Left hindlimb (tissue), 1 donor: ENCODE measurements around the gene PCDHA12.
A peak's percentile ranks its signal among the peaks of the same experiment; 100 is the strongest.
"Not testable (repeated sequence)": the region's sequence is repeated elsewhere in the genome, so short reads cannot be mapped to it uniquely, and the experiment has no call there.

Experiments used
- DNase-seq: peaks from one replicate; pipeline ENCODE4 v3.0.0-alpha.2; 2018

Gene PCDHA12

GRCh38 chr5:140862441-140863295 lies 12.4 kb upstream of the PCDHA12 start:
- DNase-seq: no peak

- DNase-seq: no peak
These were observed 6.2 kb upstream of the PCDHA12 start, which contains the start of gene PCDHA11 for GRCh38 chr5:140868721-140869554. PCDHA11 (plus strand) TSS chr5:140868957; CDS start chr5:140869104, 147 bp downstream.

GRCh38 chr5:140869555-140869886 lies 5.6 kb upstream of the PCDHA12 start:
- DNase-seq: no peak

- no peak for DNase-seq
These were observed 4.6 kb upstream of the PCDHA12 start for GRCh38 chr5:140870221-140871201.

- DNase-seq: not testable (repeated sequence)
These were observed 1.6 kb downstream of the PCDHA12 start for GRCh38 chr5:140876541-140877261.

- DNase-seq: no peak
These were observed 2.1 kb downstream of the PCDHA12 start for GRCh38 chr5:140877262-140877581.

GRCh38 chr5:140881889-140882590 lies 6.9 kb downstream of the PCDHA12 start, which contains the start of gene PCDHA13:
PCDHA13 (plus strand) TSS chr5:140882124; CDS start chr5:140882269, 145 bp downstream.
- DNase-seq: no peak

GRCh38 chr5:140882591-140882899 lies 7.4 kb downstream of the PCDHA12 start:
- DNase-seq: no peak

- no peak for DNase-seq
These were observed 8.3 kb downstream of the PCDHA12 start for GRCh38 chr5:140883373-140883772.

- no peak for DNase-seq
These were observed 9.0 kb downstream of the PCDHA12 start for GRCh38 chr5:140883927-140884697.

- DNase-seq: no peak
These were observed 41.2 kb downstream of the PCDHA12 start for GRCh38 chr5:140916325-140916724.

- no peak for DNase-seq
These were observed 48.5 kb downstream of the PCDHA12 start for GRCh38 chr5:140923601-140924000.

GRCh38 chr5:140925806-140926442 lies 50.8 kb downstream of the PCDHA12 start, which contains the start of gene PCDHAC1:
PCDHAC1 (plus strand) TSS chr5:140926299; CDS start chr5:140926893, 594 bp downstream.
- peak; percentile 27 for DNase-seq

- peak; percentile 72 for DNase-seq
These were observed 51.5 kb downstream of the PCDHA12 start for GRCh38 chr5:140926443-140927227.

- DNase-seq: no peak
These were observed 52.1 kb downstream of the PCDHA12 start for GRCh38 chr5:140927228-140927573.
